Inferior parietal cortex (tissue), 1 donor: Measurements from ENCODE around the gene ASXL2.
A peak's percentile ranks its signal among the peaks of the same experiment; 100 is the strongest.
"Not testable (repeated sequence)": the region's sequence is repeated elsewhere in the genome, so short reads cannot be mapped to it uniquely, and the experiment has no call there.

Experiments
- DNase-seq: peaks from one replicate; pipeline ENCODE4 v3.0.0-alpha.2; 2016; ENCODE audit errors: extremely low spot score

Gene ASXL2

DNA sequence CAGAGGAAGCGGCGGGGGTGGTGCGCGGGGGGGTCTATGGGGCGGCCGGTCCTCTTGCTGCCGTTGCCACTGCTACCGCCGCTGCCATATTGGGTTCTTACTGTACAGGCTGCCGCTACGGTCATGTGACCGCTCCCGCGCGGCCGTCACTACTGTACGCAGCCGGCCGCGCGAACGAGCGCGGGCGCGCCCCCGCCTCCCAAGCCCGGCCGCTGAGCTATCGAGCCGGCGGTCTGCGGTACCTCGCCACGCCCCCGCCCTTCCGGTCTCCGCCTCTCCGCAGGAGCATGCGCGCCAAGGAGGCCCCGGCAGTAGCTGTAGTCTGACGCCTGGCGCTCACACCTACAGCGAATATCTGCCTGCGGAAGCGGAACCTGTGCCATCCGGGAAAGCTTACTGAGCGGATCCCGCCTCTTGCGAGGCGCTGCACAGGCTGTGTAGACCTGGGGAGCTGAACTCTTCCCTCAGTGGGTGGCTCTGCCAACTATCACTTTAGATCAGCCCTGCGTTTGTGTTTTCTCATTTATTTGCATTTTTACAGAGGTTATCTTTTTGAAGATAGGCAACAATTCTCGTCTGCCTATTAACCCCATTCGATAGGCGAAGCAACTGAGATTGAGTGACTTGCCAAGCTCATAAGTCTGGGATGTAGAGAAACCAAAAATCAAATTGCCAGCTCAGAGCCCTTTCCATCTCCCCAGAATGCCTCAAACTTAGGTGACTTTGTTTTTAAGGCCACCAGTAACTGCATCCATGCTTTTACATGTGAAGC lies at the start of gene ASXL2:
Gene ASXL2 (minus strand): TSS at position 127 of the 772 bp plus-strand sequence. CDS start 265 bp downstream, outside the sequence.
- peak; percentile 96 for DNase-seq

DNA sequence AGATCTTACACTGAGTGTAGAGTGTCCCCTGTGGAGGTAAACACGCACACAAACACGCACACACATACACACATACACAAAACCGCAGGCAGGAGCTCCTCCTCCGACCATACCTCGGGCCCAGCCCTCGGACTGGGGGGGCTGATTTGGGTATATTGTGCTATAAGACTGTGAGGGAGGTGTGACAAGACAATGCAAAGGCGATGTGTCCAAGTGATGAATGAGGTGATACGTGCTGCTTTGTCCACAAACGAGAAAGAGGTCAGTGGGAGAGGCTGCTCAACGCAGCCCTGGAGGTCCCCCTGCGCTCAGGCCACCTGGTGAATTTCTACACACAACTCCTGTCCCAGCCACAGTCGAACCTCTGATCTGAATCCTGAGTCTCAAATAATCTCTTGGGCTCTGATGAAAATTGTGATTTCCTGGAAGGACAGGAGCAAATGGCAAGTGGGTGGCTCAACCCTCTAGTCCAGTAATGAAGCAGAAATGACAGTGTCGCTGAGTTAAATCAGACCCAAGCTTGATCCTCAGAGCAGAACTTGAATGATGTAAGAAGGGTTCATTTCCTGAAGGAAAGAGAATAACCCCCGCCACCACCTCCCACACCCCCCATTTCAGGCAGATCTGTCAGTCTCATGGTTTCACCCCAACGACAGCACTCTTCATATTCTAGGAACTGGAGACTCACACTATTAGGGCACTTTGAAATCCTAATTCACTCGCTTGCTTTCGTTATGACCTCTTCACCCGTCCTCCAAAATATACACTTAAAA lies 48.9 kb upstream of the ASXL2 start:
- DNase-seq, result no peak

DNA sequence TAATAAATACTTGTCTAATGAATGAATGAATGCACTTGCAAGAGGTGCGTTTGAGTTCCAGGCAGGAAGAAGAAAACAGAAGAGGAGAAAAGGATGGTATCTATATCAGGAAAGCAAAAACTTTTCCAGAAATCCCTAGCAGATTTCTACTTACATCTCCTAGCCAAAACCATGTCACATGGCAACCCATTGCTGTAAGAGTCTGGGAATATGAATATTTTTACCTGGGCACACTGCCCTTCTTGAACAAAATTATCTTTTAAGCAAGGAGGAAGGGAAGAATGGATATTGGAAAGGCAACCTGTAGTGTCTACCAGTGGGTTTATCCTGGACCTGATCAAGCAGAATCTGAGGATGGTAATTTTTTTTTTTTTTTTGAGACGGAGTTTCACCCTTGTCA lies 44.2 kb upstream of the ASXL2 start:
- no peak for DNase-seq

GRCh38 chr2:25920786-25921415 lies 42.6 kb upstream of the ASXL2 start:
- DNase-seq, result no peak

- no peak for DNase-seq
Measured at GRCh38 chr2:25920336-25920735, 42.0 kb upstream of the ASXL2 start.

- DNase-seq, result no peak
Measured at GRCh38 chr2:25917832-25918231, 39.5 kb upstream of the ASXL2 start.

GRCh38 chr2:25917411-25917810 lies 39.1 kb upstream of the ASXL2 start:
- DNase-seq, result not testable (repeated sequence)

DNA sequence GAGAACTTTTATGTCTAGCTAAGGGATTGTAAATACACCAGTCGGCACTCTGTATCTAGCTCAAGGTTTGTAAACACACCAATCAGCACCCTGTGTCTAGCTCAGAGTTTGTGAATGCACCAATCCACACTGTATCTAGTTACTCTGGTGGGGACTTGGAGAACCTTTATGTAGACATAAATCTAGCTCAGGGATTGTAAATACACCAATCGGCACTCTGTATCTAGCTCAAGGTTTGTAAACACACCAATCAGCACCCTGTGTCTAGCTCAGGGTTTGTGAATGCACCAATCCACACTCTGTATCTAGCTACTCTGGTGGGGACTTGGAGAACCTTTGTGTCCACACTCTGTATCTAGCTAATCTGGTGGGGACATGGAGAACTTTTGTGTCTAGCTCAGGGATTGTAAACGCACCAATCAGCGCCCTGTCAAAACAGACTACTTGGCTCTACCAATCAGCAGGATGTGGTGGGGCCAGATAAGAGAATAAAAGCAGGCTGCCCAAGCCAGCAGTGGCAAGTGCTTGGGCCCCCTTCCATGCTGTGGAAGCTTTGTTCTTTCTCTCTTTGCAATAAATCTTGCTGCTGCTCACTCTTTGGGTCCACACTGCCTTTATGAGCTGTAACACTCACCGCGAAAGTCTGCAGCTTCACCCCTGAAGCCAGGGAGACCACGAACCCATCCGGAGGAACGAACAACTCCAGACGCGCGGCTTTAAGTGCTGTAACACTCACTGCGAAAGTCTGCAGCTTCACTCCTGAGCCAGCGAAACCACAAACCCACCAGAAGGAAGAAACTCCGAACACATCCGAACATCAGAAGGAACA lies 37.9 kb upstream of the ASXL2 start:
- DNase-seq, result not testable (repeated sequence)

DNA sequence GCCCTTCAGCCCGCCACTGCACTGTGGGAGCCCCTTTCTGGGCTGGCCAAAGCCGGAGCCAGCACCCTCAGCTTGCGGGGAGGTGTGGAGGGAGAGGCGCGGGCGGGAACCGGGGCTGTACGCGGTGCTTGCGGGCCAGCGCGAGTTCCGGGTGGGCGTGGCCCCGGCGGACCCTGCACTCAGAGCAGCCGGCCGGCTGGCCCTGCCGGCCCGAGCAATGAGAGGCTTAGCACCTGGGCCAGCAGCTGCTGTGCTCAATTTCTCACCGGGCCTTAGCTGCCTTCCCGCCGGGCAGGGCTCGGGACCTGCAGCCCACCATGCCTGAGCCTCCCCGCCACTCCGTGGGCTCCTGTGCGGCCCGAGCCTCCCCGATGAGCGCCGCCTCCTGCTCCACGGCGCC lies 37.1 kb upstream of the ASXL2 start:
- not testable (repeated sequence) for DNase-seq

GRCh38 chr2:25913696-25913973 lies 35.3 kb upstream of the ASXL2 start:
- DNase-seq, result not testable (repeated sequence)

DNA sequence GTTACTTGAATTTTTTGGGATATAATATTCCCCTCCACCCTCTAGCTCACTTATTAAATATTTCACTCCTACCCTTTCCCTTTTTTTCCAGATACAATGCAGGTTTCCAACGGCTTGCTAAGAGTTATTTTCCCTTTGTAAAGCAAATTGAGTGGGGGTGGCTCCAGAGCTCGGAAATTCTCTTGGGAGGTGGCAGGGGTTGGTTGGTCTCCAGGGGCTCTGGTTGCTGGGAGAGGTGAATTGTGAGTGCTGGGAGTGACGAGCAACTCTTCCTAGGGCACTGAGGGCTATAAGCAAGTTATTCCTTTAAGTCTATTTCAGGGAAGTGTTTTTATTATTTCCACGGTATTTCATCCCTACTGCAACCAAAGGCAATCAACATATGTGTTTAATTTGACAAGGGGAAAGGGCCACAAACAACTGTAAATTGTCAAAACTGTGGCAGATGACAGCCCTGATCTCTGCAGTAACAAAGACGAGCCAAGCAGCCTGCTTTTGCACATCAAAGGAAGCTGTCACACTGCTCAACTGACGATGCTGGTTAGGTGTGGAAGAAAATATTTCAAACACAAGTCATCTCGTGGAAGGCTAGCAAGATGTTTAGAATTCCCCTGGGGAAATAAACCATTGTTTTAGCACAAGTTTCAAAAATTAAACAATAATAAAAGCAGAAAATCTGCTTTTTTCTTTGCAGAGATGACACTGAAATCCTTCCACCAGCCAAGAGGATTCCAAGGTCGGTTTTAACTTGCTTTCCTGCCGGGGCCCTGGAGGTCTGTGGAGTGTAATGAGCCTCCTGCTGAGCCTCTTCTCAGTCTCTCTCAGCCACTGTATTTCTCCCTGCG lies 34.8 kb upstream of the ASXL2 start:
- DNase-seq, result no peak

- not testable (repeated sequence) for DNase-seq
Measured at GRCh38 chr2:25909574-25909973, 31.3 kb upstream of the ASXL2 start.

DNA sequence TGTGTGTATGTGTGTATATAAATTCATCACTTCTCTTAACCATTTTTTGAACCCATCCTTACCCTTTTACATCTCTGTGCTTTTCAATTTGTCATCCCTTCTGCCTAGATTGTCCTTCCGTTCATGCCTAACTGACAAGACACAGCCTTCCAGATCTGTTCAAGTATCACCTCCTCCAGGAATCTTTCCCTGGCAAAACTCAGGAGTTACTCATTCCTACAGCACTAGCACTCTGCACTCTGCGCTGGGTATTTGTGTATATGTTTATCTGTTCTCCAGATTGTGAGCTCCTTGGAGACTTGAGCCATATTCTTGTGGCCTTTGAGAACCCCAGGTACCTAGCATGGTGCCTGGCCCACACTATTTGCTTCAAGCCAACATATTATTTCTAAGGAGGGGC lies 26.8 kb upstream of the ASXL2 start:
- no peak for DNase-seq

- no peak for DNase-seq
Measured at GRCh38 chr2:25903216-25903776, 25.0 kb upstream of the ASXL2 start.

- no peak for DNase-seq
Measured at GRCh38 chr2:25899404-25899970, 21.2 kb upstream of the ASXL2 start.

GRCh38 chr2:25897506-25897905 lies 19.2 kb upstream of the ASXL2 start:
- DNase-seq, result no peak

GRCh38 chr2:25896308-25896707 lies 18.0 kb upstream of the ASXL2 start:
- DNase-seq, result not testable (repeated sequence)

GRCh38 chr2:25895610-25896009 lies 17.3 kb upstream of the ASXL2 start:
- DNase-seq, result no peak

GRCh38 chr2:25895018-25895417 lies 16.7 kb upstream of the ASXL2 start:
- DNase-seq, result no peak

- no peak for DNase-seq
Measured at GRCh38 chr2:25894135-25894830, 16.0 kb upstream of the ASXL2 start.
